Measurements from ENCODE around the gene IFT122.

Gene IFT122

DNA sequence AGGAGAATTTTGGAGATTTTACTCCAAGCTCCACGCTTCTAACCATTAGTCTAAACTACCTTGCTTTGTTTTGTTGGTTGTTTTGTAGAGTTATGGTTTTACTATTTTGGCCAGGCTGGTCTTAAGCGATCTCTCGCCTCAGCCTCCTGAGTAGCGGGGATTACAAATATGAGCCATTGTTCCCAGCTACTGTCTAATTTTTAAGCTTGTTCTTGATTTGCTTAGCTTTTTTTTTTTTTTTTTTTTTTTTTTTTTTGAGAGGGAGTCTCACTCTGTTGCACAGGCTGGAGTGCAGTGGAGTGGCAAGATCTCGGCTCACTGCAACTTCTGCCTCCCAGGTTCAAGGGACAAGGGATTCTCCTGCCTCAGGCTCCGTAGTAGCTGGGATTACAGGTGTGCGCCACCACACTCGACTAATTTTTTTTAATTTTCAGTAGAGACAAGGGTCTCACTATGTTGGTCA is 40.1 kb upstream of the IFT122 start:
- Histone ChIP-seq H3K79me1 (ENCODE audit: low read length) (peaks cover 4% of the 10 kb centered on the region), H3K79me2 (ENCODE audit: control insufficient read depth, insufficient read depth, low read length, poor library complexity) (peaks cover 17% of the 10 kb centered on the region), H2BK12ac (ENCODE audit: low read length) (no peak overlapping the region), H3K27me3 (ENCODE audit: insufficient read depth, low read length) (no peaks in the 10 kb centered on the region), H2AK5ac (ENCODE audit: low read length) (no peak overlapping the region), H3K23ac (ENCODE audit: low read length) (no peak overlapping the region), H3K4ac (ENCODE audit: low read depth, low read length) (no peak overlapping the region), H2BK120ac (ENCODE audit: insufficient read depth, low read length, poor library complexity) (no peak overlapping the region), H3K9me3 (ENCODE audit: insufficient read depth, low read depth, low read length) (no peaks in the 10 kb centered on the region), H2BK5ac (ENCODE audit: low read depth, low read length, poor library complexity) (no peak overlapping the region), H3K9ac (ENCODE audit: low read length) (no peak overlapping the region), H3K14ac (ENCODE audit: low read length) (no peak overlapping the region), H3K36me3 (ENCODE audit: control insufficient read depth in 1 of 2, insufficient read depth in 2 of 2, low read length in 2 of 2) (peaks cover 12 to 19% of the 10 kb centered on the region in 2 experiments), H3K4me2 (ENCODE audit: low read length) (peak overlapping the region; percentile 83), H2AFZ (ENCODE audit: insufficient read depth, low read length, poor library complexity) (no peak overlapping the region), H4K91ac (ENCODE audit: low read depth, low read length) (no peak overlapping the region), H4K12ac (ENCODE audit: low read depth, low read length) (no peak overlapping the region), H4K8ac (ENCODE audit: low read depth, low read length) (peak overlapping the region; percentile 68), H3K27ac (ENCODE audit: low read depth, low read length) (no peak overlapping the region), H3K4me1 (ENCODE audit: control insufficient read depth in 1 of 2, insufficient read depth in 2 of 2, low read length in 2 of 2) (peaks cover 3 to 10% of the 10 kb centered on the region in 2 experiments), H3K4me3 (ENCODE audit: low read depth, low read length) (no peak overlapping the region), H3K18ac (ENCODE audit: low read length) (no peak overlapping the region)
- no CpG with 5 or more reads among the region's 8 CpGs for WGBS (ENCODE audit: extremely low coverage, insufficient coverage, insufficient read length)
- DNase-seq: no peak

- no peak overlapping the region for H2AFZ ChIP-seq (ENCODE audit: insufficient read depth, low read length, poor library complexity)
- no CpG with 5 or more reads among the region's 7 CpGs for WGBS (ENCODE audit: extremely low coverage, insufficient coverage, insufficient read length)
- no peak overlapping the region for H3K4me3 ChIP-seq (ENCODE audit: low read depth, low read length)
- no peak for DNase-seq
- no peaks in the 10 kb centered on the region for H3K27me3 ChIP-seq (ENCODE audit: insufficient read depth, low read length)
- no peak overlapping the region for H3K4me2 ChIP-seq (ENCODE audit: low read length)
- peaks cover 4% of the 10 kb centered on the region for H3K79me1 ChIP-seq (ENCODE audit: low read length)
- no peak overlapping the region for H3K18ac ChIP-seq (ENCODE audit: low read length)
- no peak overlapping the region for H3K14ac ChIP-seq (ENCODE audit: low read length)
- no peak overlapping the region for H3K23ac ChIP-seq (ENCODE audit: low read length)
- no peak overlapping the region for H3K9ac ChIP-seq (ENCODE audit: low read length)
- no peak overlapping the region for H2BK120ac ChIP-seq (ENCODE audit: insufficient read depth, low read length, poor library complexity)
- no peak overlapping the region for H4K91ac ChIP-seq (ENCODE audit: low read depth, low read length)
- H3K79me2 ChIP-seq (ENCODE audit: control insufficient read depth, insufficient read depth, low read length, poor library complexity): peaks cover 14% of the 10 kb centered on the region
- H2AK5ac ChIP-seq (ENCODE audit: low read length): no peak overlapping the region
- H3K4me1 ChIP-seq (ENCODE audit: control insufficient read depth in 1 of 2, insufficient read depth in 2 of 2, low read length in 2 of 2): peaks cover 3 to 10% of the 10 kb centered on the region in 2 experiments
- no peak overlapping the region for H3K4ac ChIP-seq (ENCODE audit: low read depth, low read length)
- no peak overlapping the region for H3K27ac ChIP-seq (ENCODE audit: low read depth, low read length)
- H4K8ac ChIP-seq (ENCODE audit: low read depth, low read length): no peak overlapping the region
- H4K12ac ChIP-seq (ENCODE audit: low read depth, low read length): no peak overlapping the region
- H2BK5ac ChIP-seq (ENCODE audit: low read depth, low read length, poor library complexity): no peak overlapping the region
- H2BK12ac ChIP-seq (ENCODE audit: low read length): no peak overlapping the region
- peaks cover 1% of the 10 kb centered on the region for H3K9me3 ChIP-seq (ENCODE audit: insufficient read depth, low read depth, low read length)
- H3K36me3 ChIP-seq (ENCODE audit: control insufficient read depth in 1 of 2, insufficient read depth in 2 of 2, low read length in 2 of 2): no peaks in the 10 kb centered on the region
These were observed 37.8 kb upstream of the IFT122 start for GRCh38 chr3:129402210-129402609.

DNA sequence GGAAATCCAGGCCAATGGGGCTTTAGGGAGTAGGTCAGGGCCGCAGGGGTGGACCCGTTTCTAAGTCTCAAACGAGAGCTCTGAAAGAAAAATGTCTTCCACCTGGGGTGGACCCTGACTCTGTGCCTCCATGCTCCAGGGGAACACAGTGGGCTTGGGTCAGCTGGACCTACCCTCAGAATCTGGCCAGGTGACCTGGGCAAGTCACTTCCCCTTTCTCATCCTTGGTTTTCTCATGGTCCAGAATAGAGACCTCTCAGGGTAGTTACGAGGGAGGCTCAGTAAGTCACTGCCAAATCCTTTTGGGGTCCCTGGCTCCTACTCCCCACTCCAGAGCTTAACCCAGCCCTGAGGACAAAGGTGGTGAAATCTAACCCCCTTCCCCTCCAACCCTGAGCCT is 37.4 kb upstream of the IFT122 start:
- Histone ChIP-seq H3K4ac (ENCODE audit: low read depth, low read length) (no peak overlapping the region), H3K27ac (ENCODE audit: low read depth, low read length) (no peak overlapping the region), H2AK5ac (ENCODE audit: low read length) (no peak overlapping the region), H3K36me3 (ENCODE audit: control insufficient read depth in 1 of 2, insufficient read depth in 2 of 2, low read length in 2 of 2) (no peaks in the 10 kb centered on the region), H3K79me1 (ENCODE audit: low read length) (peaks cover 4% of the 10 kb centered on the region), H4K12ac (ENCODE audit: low read depth, low read length) (no peak overlapping the region), H3K4me3 (ENCODE audit: low read depth, low read length) (no peak overlapping the region), H3K9me3 (ENCODE audit: insufficient read depth, low read depth, low read length) (peaks cover 1% of the 10 kb centered on the region), H2BK120ac (ENCODE audit: insufficient read depth, low read length, poor library complexity) (no peak overlapping the region), H3K14ac (ENCODE audit: low read length) (no peak overlapping the region), H2BK5ac (ENCODE audit: low read depth, low read length, poor library complexity) (no peak overlapping the region), H3K4me2 (ENCODE audit: low read length) (no peak overlapping the region), H3K79me2 (ENCODE audit: control insufficient read depth, insufficient read depth, low read length, poor library complexity) (peaks cover 10% of the 10 kb centered on the region), H4K8ac (ENCODE audit: low read depth, low read length) (no peak overlapping the region), H4K91ac (ENCODE audit: low read depth, low read length) (no peak overlapping the region), H3K18ac (ENCODE audit: low read length) (no peak overlapping the region), H3K23ac (ENCODE audit: low read length) (no peak overlapping the region), H3K27me3 (ENCODE audit: insufficient read depth, low read length) (no peaks in the 10 kb centered on the region), H2AFZ (ENCODE audit: insufficient read depth, low read length, poor library complexity) (no peak overlapping the region), H3K4me1 (ENCODE audit: control insufficient read depth in 1 of 2, insufficient read depth in 2 of 2, low read length in 2 of 2) (peaks cover 3 to 7% of the 10 kb centered on the region in 2 experiments), H3K9ac (ENCODE audit: low read length) (no peak overlapping the region), H2BK12ac (ENCODE audit: low read length) (no peak overlapping the region)
- no peak for DNase-seq
- no CpG with 5 or more reads among the region's 4 CpGs for WGBS (ENCODE audit: extremely low coverage, insufficient coverage, insufficient read length)

- Histone ChIP-seq H3K27me3 (ENCODE audit: insufficient read depth, low read length) (no peaks in the 10 kb centered on the region), H3K18ac (ENCODE audit: low read length) (no peak overlapping the region), H2BK120ac (ENCODE audit: insufficient read depth, low read length, poor library complexity) (no peak overlapping the region), H3K4ac (ENCODE audit: low read depth, low read length) (no peak overlapping the region), H3K9me3 (ENCODE audit: insufficient read depth, low read depth, low read length) (peaks cover 1% of the 10 kb centered on the region), H3K4me1 (ENCODE audit: control insufficient read depth in 1 of 2, insufficient read depth in 2 of 2, low read length in 2 of 2) (peaks cover 1 to 3% of the 10 kb centered on the region in 2 experiments), H3K4me3 (ENCODE audit: low read depth, low read length) (peak overlapping the region; percentile 48), H3K79me2 (ENCODE audit: control insufficient read depth, insufficient read depth, low read length, poor library complexity) (peaks cover 7% of the 10 kb centered on the region), H3K4me2 (ENCODE audit: low read length) (no peak overlapping the region), H3K23ac (ENCODE audit: low read length) (no peak overlapping the region), H2AK5ac (ENCODE audit: low read length) (no peak overlapping the region), H4K91ac (ENCODE audit: low read depth, low read length) (no peak overlapping the region), H3K14ac (ENCODE audit: low read length) (no peak overlapping the region), H2BK5ac (ENCODE audit: low read depth, low read length, poor library complexity) (no peak overlapping the region), H3K79me1 (ENCODE audit: low read length) (peaks cover 4% of the 10 kb centered on the region), H4K12ac (ENCODE audit: low read depth, low read length) (no peak overlapping the region), H3K9ac (ENCODE audit: low read length) (no peak overlapping the region), H3K27ac (ENCODE audit: low read depth, low read length) (no peak overlapping the region), H2BK12ac (ENCODE audit: low read length) (no peak overlapping the region), H2AFZ (ENCODE audit: insufficient read depth, low read length, poor library complexity) (no peak overlapping the region), H4K8ac (ENCODE audit: low read depth, low read length) (no peak overlapping the region), H3K36me3 (ENCODE audit: control insufficient read depth in 1 of 2, insufficient read depth in 2 of 2, low read length in 2 of 2) (no peaks in the 10 kb centered on the region)
- no CpG with 5 or more reads among the region's 7 CpGs for WGBS (ENCODE audit: extremely low coverage, insufficient coverage, insufficient read length)
- no peak for DNase-seq
These were observed 36.6 kb upstream of the IFT122 start for GRCh38 chr3:129403450-129403849.

All from trophoblast cell (in vitro differentiated cells and primary cell).